Esophagus muscularis mucosa (tissue), 4 donors: ENCODE data around the gene SLC35B2. TPM values are rescaled to one million over a fixed set of nuclear protein-coding genes. Genes with fewer than 3 reads are reported as not detected.

ENCODE experiments used
- DNase-seq: peaks from one replicate; pipeline ENCODE4 v3.0.0-alpha.2; 2017; ENCODE audit errors: extremely low spot score
- H3K27ac ChIP-seq, 4 donors: fragments of 200-600 bp; sonication (generic); replicated peaks in 1 of 4; 1 replicate in 3 of 4; 2 replicates in 1 of 4; pipeline ENCODE4 v1.5.1; 2016 to 2019; ENCODE audit warnings: mild to moderate bottlenecking in 1 of 4
- H3K27me3 ChIP-seq, 4 donors: fragments of 200-600 bp; sonication (generic); one replicate each; pipeline versions ENCODE4 v1.5.1 to v1.6.0; 2016 to 2019
- H3K36me3 ChIP-seq, 4 donors: fragments of 200-600 bp; sonication (generic); one replicate each; pipeline ENCODE4 v1.5.1; 2016 to 2019
- H3K4me1 ChIP-seq, 4 donors: fragments of 200-600 bp; sonication (generic); one replicate each; pipeline ENCODE4 v1.5.1; 2016 to 2019
- H3K4me3 ChIP-seq, 4 donors: fragments of 200-600 bp; sonication (generic); 1 replicate in 2 of 4; 2 replicates in 2 of 4; pipeline ENCODE4 v1.5.1; 2016 to 2019; ENCODE audit warnings: mild to moderate bottlenecking in 4 of 4, moderate library complexity in 1 of 4
- H3K9me3 ChIP-seq, 4 donors: fragments of 200-600 bp; sonication (generic); 1 replicate in 3 of 4; 2 replicates in 1 of 4; pipeline ENCODE4 v1.5.1; 2016 to 2019
- CTCF ChIP-seq, 3 experiments: fragments of 200-600 bp in 2 of 3; fragments of 450-650 bp in 1 of 3; sonication (generic) in 2 of 3; IDR thresholded peaks; one replicate each; pipeline ENCODE4 v1.5.1; 2017 to 2019; ENCODE audit warnings: antibody characterized with exemption in 3 of 3, mild to moderate bottlenecking in 2 of 3, moderate library complexity in 1 of 3
- EP300 ChIP-seq: sonication (generic); formaldehyde crosslinking; IDR thresholded peaks from one replicate; pipeline ENCODE4 v1.6.1; 2017; ENCODE audit warnings: antibody characterized with exemption
- POLR2A ChIP-seq: fragments of 450-650 bp; IDR thresholded peaks from one replicate; pipeline ENCODE4 v1.6.1; 2017; ENCODE audit warnings: antibody characterized with exemption, moderate library complexity, mild to moderate bottlenecking, low read depth
- POLR2AphosphoS5 ChIP-seq, 2 donors: sonication (generic); formaldehyde crosslinking; IDR thresholded peaks; one replicate each; pipeline ENCODE4 v1.6.1; 2017; ENCODE audit warnings: antibody characterized with exemption in 2 of 2
- WGBS: methylation state at CpG from one replicate; pipeline ENCODE4 v1.1.5; 2018; 5-methylcytosine and 5-hydroxymethylcytosine counted together
- intact Hi-C: fragments of 100-400 bp; cut with DNase I; formaldehyde crosslinking; loops from one replicate; pipeline ENCODE4 v1.15.1; 2023
- total RNA-seq, 4 donors: library from RNA; depleted of rRNA; stranded (reverse); fragments of >200 nt; gene quantifications; one replicate each; pipeline versions ENCODE4 v1.1.0 to v1.2.1, GENCODE V29; 2016

The SLC35B2 gene
- total RNA-seq, 4 donors from 2014 or later, result 22.8 to 37.9 (median 32.6) TPM

- H3K27me3 ChIP-seq, result no peaks in the 10 kb centered on the region
- H3K9me3 ChIP-seq, result no peaks in the 10 kb centered on the region
- no peak for DNase-seq
- TF ChIP-seq EP300 (no peak), POLR2AphosphoS5 (IDR thresholded peaks at IDR 0.05) (peak; percentile 6 to 30)
- peaks cover 51 to 67% (median 66%) of the 10 kb centered on the region in 4 donors for H3K4me1 ChIP-seq
- H3K36me3 ChIP-seq, result no peaks in the 10 kb centered on the region
- WGBS, result 75% methylated on average over 11 of the region's 16 CpGs
- no peak overlapping the region for H3K4me3 ChIP-seq
- intact Hi-C loops, result loop anchor here (5.0 kb wide), 1 partner anchor 40 kb away; no protein-coding TSS in a partner anchor
- peak overlapping the region; percentile 95 to 98 (median 96) for H3K27ac ChIP-seq
These were observed 39.8 kb downstream of the SLC35B2 start for GRCh38 chr6:44217332-44218143.

GRCh38 chr6:44216677-44217331 is 40.5 kb downstream of the SLC35B2 start, which contains the start of gene MYMX:
Gene MYMX (plus strand): TSS chr6:44216926. CDS start chr6:44217472, 546 bp downstream.
- intact Hi-C loops, result loop anchor here (5.0 kb wide), 1 partner anchor 40 kb away; no protein-coding TSS in a partner anchor
- WGBS, result 20% methylated on average over 5 of the region's 7 CpGs
- peaks cover 43 to 59% (median 59%) of the 10 kb centered on the region in 4 donors for H3K4me1 ChIP-seq
- H3K27me3 ChIP-seq, result no peaks in the 10 kb centered on the region
- DNase-seq, result no peak
- H3K27ac ChIP-seq, result peak within 1 kb of the TSS; percentile 95 to 98 (median 96)
- TF ChIP-seq POLR2AphosphoS5 (IDR thresholded peaks at IDR 0.05) (no peak), CTCF (IDR thresholded peaks at IDR 0.05) (no peak), POLR2A (no peak), EP300 (no peak)
- H3K9me3 ChIP-seq, result no peaks in the 10 kb centered on the region
- H3K36me3 ChIP-seq, result no peaks in the 10 kb centered on the region
- H3K4me3 ChIP-seq, result no peak within 1 kb of the TSS

GRCh38 chr6:44214307-44214706 is 43.0 kb downstream of the SLC35B2 start:
- Histone ChIP-seq H3K4me3 (no peak overlapping the region), H3K36me3 (no peaks in the 10 kb centered on the region), H3K4me1 (peaks cover 26 to 34% (median 34%) of the 10 kb centered on the region in 4 donors), H3K9me3 (no peaks in the 10 kb centered on the region), H3K27ac (no peak overlapping the region), H3K27me3 (no peaks in the 10 kb centered on the region)
- no peak for DNase-seq
- TF ChIP-seq POLR2AphosphoS5 (IDR thresholded peaks at IDR 0.05), result no peak
- no peak for TF ChIP-seq POLR2A
- TF ChIP-seq EP300, result no peak
- TF ChIP-seq CTCF (IDR thresholded peaks at IDR 0.05), result no peak
- intact Hi-C loops, result no loop called here
- over 99% methylated on average over 6 of the region's 6 CpGs for WGBS

- intact Hi-C loops, result no loop called here
- 86% methylated on average over 3 of the region's 3 CpGs for WGBS
- Histone ChIP-seq H3K4me1 (peaks cover 0 to 5% (median 3%) of the 10 kb centered on the region in 4 donors), H3K27me3 (no peaks in the 10 kb centered on the region), H3K36me3 (no peaks in the 10 kb centered on the region), H3K4me3 (no peak overlapping the region), H3K9me3 (no peaks in the 10 kb centered on the region), H3K27ac (no peak overlapping the region)
- TF ChIP-seq EP300, result no peak
- TF ChIP-seq POLR2A, result no peak
- TF ChIP-seq CTCF (IDR thresholded peaks at IDR 0.05), result no peak
- TF ChIP-seq POLR2AphosphoS5 (IDR thresholded peaks at IDR 0.05), result no peak
- DNase-seq, result no peak
These were observed 46.0 kb downstream of the SLC35B2 start for GRCh38 chr6:44211284-44211683.

- WGBS, result 89% methylated on average over 6 of the region's 6 CpGs
These were observed 49.4 kb downstream of the SLC35B2 start for GRCh38 chr6:44207966-44208365.

More at GRCh38 chr6:44207966-44208365, 49.4 kb downstream of the SLC35B2 start:
- H3K27ac ChIP-seq, result no peak overlapping the region
- no peaks in the 10 kb centered on the region for H3K27me3 ChIP-seq
- peaks cover 0 to 4% (median 2%) of the 10 kb centered on the region in 4 donors for H3K4me1 ChIP-seq
- no peak overlapping the region for H3K4me3 ChIP-seq
- H3K9me3 ChIP-seq, result no peaks in the 10 kb centered on the region
- no peaks in the 10 kb centered on the region for H3K36me3 ChIP-seq
- no peak for DNase-seq
- intact Hi-C loops, result no loop called here
- TF ChIP-seq EP300, result no peak
- TF ChIP-seq CTCF (IDR thresholded peaks at IDR 0.05), result no peak
- TF ChIP-seq POLR2A, result no peak
